22Rv1 (cell line): ENCODE measurements around the gene NPSR1.

Experiments
- ZFX ChIP-seq: fragments of 450-650 bp; IDR thresholded peaks from 2 replicates; pipeline ENCODE4 v1.6.1; 2017; ENCODE audit warnings: antibody characterized with exemption, borderline replicate concordance
- TF ChIP-seq, protein P1 (sequence below): fragments of 450-650 bp; IDR thresholded peaks from 2 replicates; pipeline ENCODE4 v1.5.1; 2017; ENCODE audit warnings: mild to moderate bottlenecking

DNA sequence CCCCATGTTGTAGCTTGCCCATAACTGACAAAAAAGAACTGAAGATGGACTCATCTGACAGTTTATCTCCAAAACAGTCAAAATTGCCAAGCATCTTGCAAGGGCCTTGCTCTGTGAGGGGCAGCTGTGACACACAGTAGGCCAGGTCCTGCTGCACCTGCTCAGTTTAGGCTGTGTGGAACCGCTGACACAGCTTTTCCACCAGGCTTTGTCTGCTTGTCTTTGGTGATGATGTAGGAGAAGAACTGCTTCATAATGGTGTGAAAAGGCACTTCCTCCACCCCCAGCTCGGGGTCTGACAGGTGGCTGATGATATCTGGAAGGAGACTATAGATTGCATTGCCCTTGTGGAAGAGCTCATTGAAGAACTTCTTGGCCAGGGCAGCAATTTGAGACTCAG lies 92.6 kb downstream of the NPSR1 start:
- TF ChIP-seq, protein P1, sequence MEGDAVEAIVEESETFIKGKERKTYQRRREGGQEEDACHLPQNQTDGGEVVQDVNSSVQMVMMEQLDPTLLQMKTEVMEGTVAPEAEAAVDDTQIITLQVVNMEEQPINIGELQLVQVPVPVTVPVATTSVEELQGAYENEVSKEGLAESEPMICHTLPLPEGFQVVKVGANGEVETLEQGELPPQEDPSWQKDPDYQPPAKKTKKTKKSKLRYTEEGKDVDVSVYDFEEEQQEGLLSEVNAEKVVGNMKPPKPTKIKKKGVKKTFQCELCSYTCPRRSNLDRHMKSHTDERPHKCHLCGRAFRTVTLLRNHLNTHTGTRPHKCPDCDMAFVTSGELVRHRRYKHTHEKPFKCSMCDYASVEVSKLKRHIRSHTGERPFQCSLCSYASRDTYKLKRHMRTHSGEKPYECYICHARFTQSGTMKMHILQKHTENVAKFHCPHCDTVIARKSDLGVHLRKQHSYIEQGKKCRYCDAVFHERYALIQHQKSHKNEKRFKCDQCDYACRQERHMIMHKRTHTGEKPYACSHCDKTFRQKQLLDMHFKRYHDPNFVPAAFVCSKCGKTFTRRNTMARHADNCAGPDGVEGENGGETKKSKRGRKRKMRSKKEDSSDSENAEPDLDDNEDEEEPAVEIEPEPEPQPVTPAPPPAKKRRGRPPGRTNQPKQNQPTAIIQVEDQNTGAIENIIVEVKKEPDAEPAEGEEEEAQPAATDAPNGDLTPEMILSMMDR, result no peak
- no peak for TF ChIP-seq ZFX
